PC-3 (cell line): Measurements from ENCODE around the gene TMEM208. TPM values are rescaled to one million over a fixed set of nuclear protein-coding genes. Genes with fewer than 3 reads are reported as not detected.
A peak's percentile ranks its signal among the peaks of the same experiment; 100 is the strongest.

Source experiments
- ATAC-seq: fragments of 200-7000 bp; cut with Tn5 transposase; 2 replicates; pipeline ENCODE4 v1.9.1; 2020; ENCODE audit warnings: mild to moderate bottlenecking, moderate library complexity
- BruUV-seq: library from RNA; stranded (reverse); fragments of 400-500 nt; replicated peaks from 2 replicates; lab custom pipeline; 2021; lab: Mats Ljungman, UMichigan
- CTCF ChIA-PET: fragments of 300-600 bp; sonication (Branson Sonifier 250); formaldehyde crosslinking; loops from one replicate; lab custom pipeline; 2022; ENCODE audit warnings: antibody characterized with exemption; lab: Charles Lee
- POLR2A ChIA-PET: fragments of 300-600 bp; sonication (Branson Sonifier 250); formaldehyde crosslinking; loops from one replicate; lab custom pipeline; 2022; ENCODE audit warnings: antibody characterized with exemption; ENCODE audit not compliant: unreplicated experiment; lab: Charles Lee
- DNase-seq: peaks from one replicate; pipeline ENCODE4 v3.0.0-alpha.2; 2015
- H2AFZ ChIP-seq: fragments of 300-600 bp; sonication (generic); 2 replicates; pipeline ENCODE4 v1.6.0; 2016; ENCODE audit warnings: antibody characterized with exemption, low read length
- H3F3A ChIP-seq: fragments of 300-600 bp; sonication (generic); one replicate; pipeline ENCODE4 v1.6.0; 2017; ENCODE audit warnings: antibody characterized with exemption, low read length, control low read depth, mild to moderate bottlenecking; ENCODE audit not compliant: unreplicated experiment
- H3K27ac ChIP-seq: fragments of 300-600 bp; sonication (generic); 2 replicates; pipeline ENCODE4 v1.5.1; 2016; ENCODE audit warnings: mild to moderate bottlenecking, low read length
- H3K27me3 ChIP-seq: fragments of 300-600 bp; sonication (generic); 2 replicates; pipeline ENCODE4 v1.6.1; 2016; ENCODE audit warnings: low read length, mixed read lengths
- H3K36me3 ChIP-seq: fragments of 300-600 bp; sonication (generic); 2 replicates; pipeline ENCODE4 v1.6.1; 2016; ENCODE audit warnings: low read depth, mixed run types, low read length, mixed read lengths
- H3K4me1 ChIP-seq: fragments of 300-600 bp; sonication (generic); 2 replicates; pipeline ENCODE4 v1.5.1; 2016; ENCODE audit warnings: low read length; ENCODE audit not compliant: insufficient read depth
- H3K4me2 ChIP-seq: fragments of 300-600 bp; sonication (generic); 2 replicates; pipeline ENCODE4 v1.6.0; 2016; ENCODE audit warnings: low read length
- H3K4me3 ChIP-seq: fragments of 300-600 bp; sonication (generic); 2 replicates; pipeline ENCODE4 v1.5.1; 2016; ENCODE audit warnings: mild to moderate bottlenecking, low read length, mixed read lengths
- H3K79me2 ChIP-seq: fragments of 300-600 bp; sonication (generic); 2 replicates; pipeline ENCODE4 v1.6.1; 2017; ENCODE audit warnings: low read length, mixed read lengths
- H3K9ac ChIP-seq: fragments of 300-600 bp; sonication (generic); 2 replicates; pipeline ENCODE4 v1.6.0; 2016; ENCODE audit warnings: mild to moderate bottlenecking, low read length
- H3K9me2 ChIP-seq: fragments of 300-600 bp; sonication (generic); replicated peaks from 2 replicates; pipeline ENCODE4 v1.6.1; 2016; ENCODE audit warnings: mixed run types, low read length, mixed read lengths
- H3K9me3 ChIP-seq: fragments of 300-600 bp; sonication (generic); 2 replicates; pipeline ENCODE4 v1.6.1; 2016; ENCODE audit warnings: low read length, mixed read lengths
- H4K20me1 ChIP-seq: fragments of 300-600 bp; sonication (generic); 2 replicates; pipeline ENCODE4 v1.6.1; 2016; ENCODE audit warnings: low read length, mixed read lengths
- CTCF ChIP-seq: fragments of 300-600 bp; sonication (generic); conservative IDR thresholded peaks from 2 replicates; pipeline ENCODE4 v1.5.1; 2017; ENCODE audit warnings: antibody characterized with exemption, low read depth, mild to moderate bottlenecking, low read length
- EZH2 ChIP-seq: fragments of 300-600 bp; sonication (generic); IDR thresholded peaks from one replicate; pipeline ENCODE4 v1.6.1; 2017; ENCODE audit warnings: antibody characterized with exemption, mild to moderate bottlenecking, low read length; ENCODE audit not compliant: unreplicated experiment
- EZH2phosphoT487 ChIP-seq: fragments of 300-600 bp; sonication (generic); IDR thresholded peaks from 2 replicates; pipeline ENCODE4 v1.6.1; 2018; ENCODE audit warnings: mild to moderate bottlenecking, antibody characterized with exemption, low read length, borderline replicate concordance
- intact Hi-C: fragments of 100-400 bp; cut with micrococcal nuclease; formaldehyde crosslinking; loops from 2 replicates; pipeline ENCODE4 v1.9.0; 2023
- total RNA-seq: library from RNA; depleted of rRNA; stranded (reverse); fragments of >200 nt; gene quantifications from 2 replicates; pipeline ENCODE4 v1.2.3, GENCODE V29; 2014

Gene TMEM208
- total RNA-seq, 1 experiment from 2014 or later: 35.4 TPM

GRCh38 chr16:67238278-67238575 is 11.3 kb downstream of the TMEM208 start:
- Histone ChIP-seq H3K9me3 (no peaks in the 10 kb centered on the region), H4K20me1 (no peaks in the 10 kb centered on the region), H3F3A (peaks cover 9% of the 10 kb centered on the region), H3K36me3 (peaks cover 20% of the 10 kb centered on the region), H2AFZ (no peak overlapping the region), H3K4me1 (peaks cover 27% of the 10 kb centered on the region), H3K9me2 (no peaks in the 10 kb centered on the region), H3K4me2 (no peak overlapping the region), H3K27ac (no peak overlapping the region), H3K27me3 (no peaks in the 10 kb centered on the region), H3K9ac (no peak overlapping the region), H3K4me3 (no peak overlapping the region), H3K79me2 (peaks cover 29% of the 10 kb centered on the region)
- ChIA-PET POLR2A (no interaction called here), CTCF (no interaction called here)
- DNase-seq (no peak), ATAC-seq (no peak)
- BruUV-seq: no TSS peak
- intact Hi-C loops: no loop called here
- TF ChIP-seq EZH2 (no peak), CTCF (no peak), EZH2phosphoT487 (no peak)

GRCh38 chr16:67238806-67239470 is 12.0 kb downstream of the TMEM208 start:
- CTCF ChIA-PET: interaction anchor here (0.5 kb wide), 1 partner anchor 1123 kb away, joined by 3 read pairs; no protein-coding TSS in a partner anchor
- Histone ChIP-seq H3K4me3 (no peak overlapping the region), H4K20me1 (no peaks in the 10 kb centered on the region), H3K36me3 (peaks cover 20% of the 10 kb centered on the region), H2AFZ (no peak overlapping the region), H3K9ac (no peak overlapping the region), H3K9me2 (no peaks in the 10 kb centered on the region), H3F3A (peaks cover 9% of the 10 kb centered on the region), H3K9me3 (no peaks in the 10 kb centered on the region), H3K4me2 (no peak overlapping the region), H3K27ac (no peak overlapping the region), H3K27me3 (no peaks in the 10 kb centered on the region), H3K4me1 (peaks cover 34% of the 10 kb centered on the region), H3K79me2 (peaks cover 36% of the 10 kb centered on the region)
- no TSS peak for BruUV-seq
- ATAC-seq (no peak), DNase-seq (no peak)
- TF ChIP-seq EZH2: no peak
- no peak for TF ChIP-seq EZH2phosphoT487
- no peak for TF ChIP-seq CTCF
- intact Hi-C loops: no loop called here
- POLR2A ChIA-PET: interaction anchor here (0.7 kb wide), 1 partner anchor 20 kb away, joined by 3 read pairs; no protein-coding TSS in a partner anchor

DNA sequence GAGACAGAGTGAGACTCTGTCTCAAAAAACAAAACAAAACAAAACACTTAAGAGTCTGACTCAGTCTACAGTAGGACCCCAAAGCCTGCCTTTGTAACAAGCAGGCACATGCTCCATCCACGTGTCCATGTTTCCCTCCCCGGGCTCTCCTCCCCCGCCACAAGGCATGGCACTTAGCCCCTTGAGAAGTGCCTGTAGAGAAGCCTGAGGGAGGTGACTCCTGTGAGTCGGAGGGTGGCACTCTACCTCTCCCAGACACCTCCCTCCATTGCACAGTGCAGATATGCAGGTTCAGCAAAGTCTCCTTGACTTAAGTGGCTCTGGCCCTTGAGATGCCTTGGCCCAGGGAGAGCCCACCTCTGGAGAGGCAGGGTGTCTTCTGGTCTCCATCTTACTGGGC is 13.6 kb downstream of the TMEM208 start:
- Histone ChIP-seq H3K4me3 (no peak overlapping the region), H3K9ac (peak overlapping the region; percentile 34; the same call in 1 of the 2 replicates), H3K4me2 (peak overlapping the region; percentile 54; the same call in 1 of the 2 replicates), H2AFZ (no peak overlapping the region), H3F3A (peaks cover 15% of the 10 kb centered on the region), H3K9me3 (no peaks in the 10 kb centered on the region), H3K79me2 (peaks cover 50% of the 10 kb centered on the region), H3K9me2 (no peaks in the 10 kb centered on the region), H4K20me1 (no peaks in the 10 kb centered on the region), H3K36me3 (peaks cover 19% of the 10 kb centered on the region), H3K4me1 (peaks cover 50% of the 10 kb centered on the region), H3K27ac (peak overlapping the region; percentile 99), H3K27me3 (no peaks in the 10 kb centered on the region)
- ChIA-PET CTCF (no interaction called here), POLR2A (no interaction called here)
- TF ChIP-seq EZH2phosphoT487 (no peak), CTCF (no peak), EZH2 (no peak)
- no TSS peak for BruUV-seq
- intact Hi-C loops: loop anchor here (10.0 kb wide), 1 partner anchor 46 kb away; the partner anchor contains the start of genes E2F4, ELMO3 and EXOC3L1
- ATAC-seq: no peak
- peak; percentile 19 for DNase-seq
